ENCODE data around the gene PIP5K1C.

Gene PIP5K1C

DNA sequence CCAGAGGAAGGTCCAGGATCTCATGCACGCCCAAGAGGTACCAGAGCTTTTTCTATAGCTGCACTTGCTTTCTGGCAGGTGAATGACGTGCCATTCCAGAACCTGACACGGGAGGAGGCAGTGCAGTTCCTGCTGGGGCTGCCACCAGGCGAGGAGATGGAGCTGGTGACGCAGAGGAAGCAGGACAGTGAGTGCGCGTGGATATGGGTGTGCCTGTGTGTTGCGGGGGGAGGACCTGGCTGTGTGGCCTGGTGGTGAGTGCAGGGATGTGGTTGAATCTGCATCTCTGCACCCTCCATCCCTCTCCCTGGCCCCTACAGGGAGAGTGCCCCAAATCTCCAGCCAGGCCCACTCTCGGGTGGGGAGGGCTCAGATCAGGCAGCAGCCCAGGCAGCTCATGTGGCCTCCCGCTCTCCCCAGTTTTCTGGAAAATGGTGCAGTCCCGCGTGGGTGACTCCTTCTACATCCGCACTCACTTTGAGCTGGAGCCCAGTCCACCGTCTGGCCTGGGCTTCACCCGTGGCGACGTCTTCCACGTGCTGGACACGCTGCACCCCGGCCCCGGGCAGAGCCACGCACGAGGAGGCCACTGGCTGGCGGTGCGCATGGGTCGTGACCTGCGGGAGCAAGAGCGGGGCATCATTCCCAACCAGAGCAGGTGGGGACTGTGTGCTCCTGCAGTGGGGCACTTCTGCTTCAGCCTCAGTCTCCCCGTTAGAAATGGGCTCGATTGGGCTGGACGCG, 38.4 kb upstream of the PIP5K1C start:
- DNase-seq (ENCODE audit: extremely low read depth, low read depth) = no peak
- H3K4me3 ChIP-seq (replicated peaks; ENCODE audit: low read depth, low read length) = no peak overlapping the region
- TF ChIP-seq, protein P1, sequence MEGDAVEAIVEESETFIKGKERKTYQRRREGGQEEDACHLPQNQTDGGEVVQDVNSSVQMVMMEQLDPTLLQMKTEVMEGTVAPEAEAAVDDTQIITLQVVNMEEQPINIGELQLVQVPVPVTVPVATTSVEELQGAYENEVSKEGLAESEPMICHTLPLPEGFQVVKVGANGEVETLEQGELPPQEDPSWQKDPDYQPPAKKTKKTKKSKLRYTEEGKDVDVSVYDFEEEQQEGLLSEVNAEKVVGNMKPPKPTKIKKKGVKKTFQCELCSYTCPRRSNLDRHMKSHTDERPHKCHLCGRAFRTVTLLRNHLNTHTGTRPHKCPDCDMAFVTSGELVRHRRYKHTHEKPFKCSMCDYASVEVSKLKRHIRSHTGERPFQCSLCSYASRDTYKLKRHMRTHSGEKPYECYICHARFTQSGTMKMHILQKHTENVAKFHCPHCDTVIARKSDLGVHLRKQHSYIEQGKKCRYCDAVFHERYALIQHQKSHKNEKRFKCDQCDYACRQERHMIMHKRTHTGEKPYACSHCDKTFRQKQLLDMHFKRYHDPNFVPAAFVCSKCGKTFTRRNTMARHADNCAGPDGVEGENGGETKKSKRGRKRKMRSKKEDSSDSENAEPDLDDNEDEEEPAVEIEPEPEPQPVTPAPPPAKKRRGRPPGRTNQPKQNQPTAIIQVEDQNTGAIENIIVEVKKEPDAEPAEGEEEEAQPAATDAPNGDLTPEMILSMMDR (IDR thresholded peaks at IDR 0.05; ENCODE audit: low read depth, low read length, missing control alignments) = no peak

DNA sequence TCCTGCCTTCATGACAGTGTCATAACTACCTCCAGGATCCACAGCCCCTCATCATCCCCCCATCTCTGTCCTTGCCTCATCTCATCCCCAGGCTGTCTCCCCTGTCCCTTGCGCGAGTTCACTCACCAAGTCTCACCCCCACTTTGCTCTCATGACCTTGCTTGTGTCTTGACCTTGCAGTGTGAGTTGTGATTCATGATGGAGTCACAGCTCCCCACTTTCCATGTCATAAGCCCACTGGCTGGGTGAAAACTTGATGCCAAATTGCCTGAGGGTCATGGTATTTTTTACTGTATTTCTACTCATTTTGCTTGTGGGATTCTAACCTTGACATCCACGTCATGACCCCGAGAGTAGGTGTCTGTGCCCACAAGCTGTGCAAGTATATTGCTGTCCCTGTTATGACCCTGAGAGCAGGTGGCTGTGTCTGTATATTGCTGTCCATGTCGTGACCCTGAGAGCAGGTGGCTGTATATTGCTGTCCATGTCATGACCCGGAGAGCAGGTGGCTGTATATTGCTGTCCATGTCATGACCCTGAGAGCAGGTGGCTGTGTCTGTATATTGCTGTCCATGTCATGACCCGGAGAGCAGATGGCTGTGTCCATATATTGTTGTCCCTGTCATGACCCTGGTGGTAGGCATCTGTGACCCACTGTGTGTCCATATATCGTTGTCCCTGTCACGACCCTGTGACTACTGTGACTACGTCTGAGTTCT, 37.4 kb upstream of the PIP5K1C start:
- no peak overlapping the region for H3K4me3 ChIP-seq (replicated peaks; ENCODE audit: low read depth, low read length)
- no peak for DNase-seq (ENCODE audit: extremely low read depth, low read depth)
- TF ChIP-seq, protein P1 (IDR thresholded peaks at IDR 0.05; ENCODE audit: low read depth, low read length, missing control alignments) = no peak

DNA sequence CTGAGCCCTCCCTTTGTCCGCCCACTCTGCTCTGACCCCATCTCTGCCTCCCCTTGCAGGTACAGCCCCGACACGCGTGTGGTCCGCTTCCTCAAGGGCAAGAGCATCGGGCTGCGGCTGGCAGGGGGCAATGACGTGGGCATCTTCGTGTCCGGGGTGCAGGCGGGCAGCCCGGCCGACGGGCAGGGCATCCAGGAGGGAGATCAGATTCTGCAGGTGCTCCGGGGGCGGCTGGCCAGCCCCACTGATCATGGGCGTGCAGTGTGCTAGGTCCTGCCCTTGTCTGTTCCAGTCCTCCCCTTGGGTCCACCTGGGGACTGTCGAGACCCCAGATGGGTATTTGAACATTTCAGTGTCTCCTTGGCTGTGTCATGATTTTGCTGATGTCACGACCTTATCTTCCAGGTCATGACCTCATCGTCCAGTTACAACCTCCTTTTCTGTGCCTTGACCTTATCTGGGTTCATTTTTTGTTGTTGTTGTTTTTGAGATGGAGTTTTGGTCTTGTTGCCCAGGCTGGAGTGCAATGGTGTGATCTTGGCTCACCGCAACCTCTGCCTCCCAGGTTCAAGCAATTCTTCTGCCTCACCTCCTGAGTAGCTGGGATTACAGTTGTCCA, 35.9 kb upstream of the PIP5K1C start:
- TF ChIP-seq, protein P1 (IDR thresholded peaks at IDR 0.05; ENCODE audit: low read depth, low read length, missing control alignments) = no peak
- H3K4me3 ChIP-seq (replicated peaks; ENCODE audit: low read depth, low read length) = no peak overlapping the region
- no peak for DNase-seq (ENCODE audit: extremely low read depth, low read depth)

DNA sequence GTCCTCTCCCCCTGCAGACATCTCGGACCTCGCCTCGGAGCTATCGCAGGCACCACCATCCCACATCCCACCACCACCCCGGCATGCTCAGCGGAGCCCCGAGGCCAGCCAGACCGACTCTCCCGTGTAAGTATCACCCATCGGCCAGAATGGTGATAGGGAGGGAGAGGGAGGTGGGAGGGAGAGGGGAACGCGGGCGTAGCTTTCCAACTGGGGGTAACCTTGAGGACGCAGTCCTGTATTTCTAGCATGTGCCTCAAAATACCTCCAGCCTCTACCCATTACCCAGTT, 34.0 kb upstream of the PIP5K1C start:
- no peak for DNase-seq (ENCODE audit: extremely low read depth, low read depth)
- TF ChIP-seq, protein P1 (IDR thresholded peaks at IDR 0.05; ENCODE audit: low read depth, low read length, missing control alignments) = no peak

DNA sequence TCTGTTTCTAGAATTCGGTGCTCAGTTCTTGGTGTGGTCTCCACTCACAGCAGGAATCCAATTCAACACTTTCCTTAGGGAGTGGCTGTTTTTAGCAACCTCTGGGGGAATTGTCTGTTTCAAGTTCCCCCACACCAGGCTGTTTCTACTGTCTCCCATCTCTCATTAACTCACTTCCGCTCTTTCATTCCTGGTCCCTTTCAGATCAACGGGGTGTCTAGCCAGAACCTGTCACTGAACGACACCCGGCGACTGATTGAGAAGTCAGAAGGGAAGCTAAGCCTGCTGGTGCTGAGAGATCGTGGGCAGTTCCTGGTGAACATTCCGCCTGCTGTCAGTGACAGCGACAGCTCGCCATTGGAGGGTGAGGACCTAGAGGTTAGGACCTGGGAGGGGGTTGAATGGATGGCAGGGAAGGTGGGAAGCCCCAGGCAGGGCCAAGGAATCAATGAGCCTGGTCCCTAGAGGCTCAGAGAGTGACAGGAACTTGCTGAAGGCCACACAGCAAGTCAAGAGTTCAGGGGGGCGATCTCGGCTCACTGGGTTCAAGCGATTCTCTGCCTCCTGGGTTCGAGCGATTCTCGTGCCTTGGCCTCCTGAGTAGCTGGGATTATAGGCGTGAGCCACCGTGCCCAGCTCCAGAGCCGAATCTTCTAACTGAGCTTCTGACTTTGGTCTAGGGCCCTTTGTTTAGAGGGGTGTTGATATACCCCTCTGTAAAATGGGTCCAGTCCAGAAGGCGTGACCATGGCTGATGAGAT, 33.5 kb upstream of the PIP5K1C start:
- DNase-seq (ENCODE audit: extremely low read depth, low read depth) = no peak
- TF ChIP-seq, protein P1 (IDR thresholded peaks at IDR 0.05; ENCODE audit: low read depth, low read length, missing control alignments) = no peak
- H3K4me3 ChIP-seq (replicated peaks; ENCODE audit: low read depth, low read length) = no peak overlapping the region

More for the DNA sequence above, 34.0 kb upstream of the PIP5K1C start:
- H3K4me3 ChIP-seq (replicated peaks; ENCODE audit: low read depth, low read length) = no peak overlapping the region

DNA sequence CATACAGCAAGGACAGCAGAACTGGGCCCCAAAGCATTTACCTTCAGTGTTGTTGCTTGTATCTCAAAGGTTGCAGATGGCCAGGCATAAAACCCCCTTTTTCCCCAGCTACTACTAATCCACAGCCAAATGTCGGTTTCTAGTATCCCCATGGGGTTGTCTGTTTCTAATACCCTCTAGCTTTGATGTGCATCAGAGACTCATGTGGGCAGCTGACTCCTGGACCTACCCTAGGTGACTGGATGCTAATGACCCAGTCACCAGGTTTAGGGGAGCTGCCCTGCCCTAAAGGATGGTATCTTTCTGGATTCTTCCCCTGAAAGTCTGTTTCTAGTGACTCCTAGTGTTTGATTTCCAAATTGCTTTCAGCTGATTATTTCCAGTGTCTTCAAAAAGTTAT, 31.8 kb upstream of the PIP5K1C start:
- DNase-seq (ENCODE audit: extremely low read depth, low read depth) = no peak
- TF ChIP-seq, protein P1 (IDR thresholded peaks at IDR 0.05; ENCODE audit: low read depth, low read length, missing control alignments) = no peak
- no peak overlapping the region for H3K4me3 ChIP-seq (replicated peaks; ENCODE audit: low read depth, low read length)

All from HFF-Myc (cell line).